Right lobe of liver (tissue), 6 donors: ENCODE measurements around the gene DHRSX. TPM values are rescaled to one million over a fixed set of nuclear protein-coding genes. Genes with fewer than 3 reads are reported as not detected.

Experiments
- ATAC-seq, 4 donors: fragments of 200-7000 bp; cut with Tn5 transposase; one replicate each; pipeline ENCODE4 v1.9.1; 2020; ENCODE audit warnings: mild to moderate bottlenecking in 4 of 4, moderate library complexity in 4 of 4
- DNase-seq, 3 donors: peaks; one replicate each; pipeline ENCODE4 v3.0.0-alpha.2; 2020
- H3K27ac ChIP-seq, 3 donors: fragments of 200-600 bp; one replicate each; pipeline ENCODE4 v1.8.0; 2022
- H3K27me3 ChIP-seq, 2 donors: fragments of 200-600 bp; one replicate each; pipeline ENCODE4 v1.8.0; 2022
- H3K36me3 ChIP-seq, 4 donors: fragments of 200-600 bp; sonication (generic) in 1 of 4; one replicate each; pipeline versions ENCODE4 v1.5.1 to v1.8.0; 2017 to 2022; ENCODE audit warnings: control low read depth in 1 of 4
- H3K4me1 ChIP-seq, 4 donors: fragments of 200-600 bp; sonication (generic) in 1 of 4; one replicate each; pipeline versions ENCODE4 v1.5.1 to v1.8.0; 2017 to 2022; ENCODE audit warnings: control low read depth in 1 of 4
- H3K4me3 ChIP-seq, 3 donors: fragments of 200-600 bp; one replicate each; pipeline ENCODE4 v1.8.0; 2022
- H3K9me3 ChIP-seq, 4 donors: fragments of 200-600 bp; sonication (generic) in 1 of 4; one replicate each; pipeline versions ENCODE4 v1.5.1 to v1.8.0; 2017 to 2022; ENCODE audit warnings: control low read depth in 1 of 4
- CTCF ChIP-seq, 4 donors: fragments of 200-600 bp in 3 of 4; fragments of 450-650 bp in 1 of 4; IDR thresholded peaks; one replicate each; pipeline versions ENCODE4 v1.5.1 to v1.8.0; 2016 to 2022; ENCODE audit warnings: antibody characterized with exemption in 4 of 4, mild to moderate bottlenecking in 2 of 4
- POLR2A ChIP-seq: fragments of 450-650 bp; IDR thresholded peaks from one replicate; pipeline ENCODE4 v1.6.1; 2017; ENCODE audit warnings: antibody characterized with exemption, mild to moderate bottlenecking
- WGBS: methylation state at CpG from one replicate; pipeline ENCODE4 v1.1.6; 2018; ENCODE audit warnings: low coverage, low lambda C conversion rate; ENCODE audit not compliant: insufficient coverage; ENCODE audit errors: missing lambda C conversion rate; 5-methylcytosine and 5-hydroxymethylcytosine counted together
- intact Hi-C, 2 donors: fragments of 100-400 bp; cut with DNase I; formaldehyde crosslinking; loops; one replicate each; pipeline versions ENCODE4 v1.11.2 to v1.14.1; 2022
- total RNA-seq, 6 experiments: library from RNA; depleted of rRNA in 2 of 6; stranded (reverse); fragments of >200 nt in 2 of 6; fragmentation: NEBNext Ultra II Directional in 3 of 6; extraction: Animal tissue kit (Norgen Biotek cat#: 25700) in 3 of 6; gene quantifications; one replicate each; pipeline versions ENCODE4 v1.1.0 to v1.2.4, GENCODE V29; 2016 to 2023
- donor health status: DM: no; HTN: yes; CAD: no.
- donor health status: DM: no; HTN: no; CAD: no.
- donor health status: DM: no; HTN: no; CAD: no.
- donor health status: DM: no; HTN: yes; CAD: no.
- donor health status: DM: no; HTN: yes; CAD: no.

The DHRSX gene
- total RNA-seq, 6 experiments from 2014 or later = 15.6 to 34.5 (median 29.0) TPM

GRCh38 chrX:2321411-2321810 lies 179.4 kb downstream of the DHRSX start:
- H3K27ac ChIP-seq = peak overlapping the region; percentile 30 to 89 (median 64)
- no peaks in the 10 kb centered on the region for H3K36me3 ChIP-seq
- no peak for DNase-seq
- peak overlapping the region in 2 of 3 donors; percentile 17 to 41 for H3K4me3 ChIP-seq
- intact Hi-C loops = no loop called here
- TF ChIP-seq CTCF (IDR thresholded peaks at IDR 0.05) = no peak
- no peak for TF ChIP-seq POLR2A
- peak in 1 of 4 donors; percentile 6 for ATAC-seq
- no peaks in the 10 kb centered on the region for H3K27me3 ChIP-seq
- no peaks in the 10 kb centered on the region for H3K9me3 ChIP-seq
- WGBS = 67% methylated on average over 8 of the region's 9 CpGs
- peaks cover 0 to 23% (median 3%) of the 10 kb centered on the region in 4 donors for H3K4me1 ChIP-seq

GRCh38 chrX:2320580-2321327 lies 180.0 kb downstream of the DHRSX start:
- Histone ChIP-seq H3K36me3 (no peaks in the 10 kb centered on the region), H3K9me3 (no peaks in the 10 kb centered on the region), H3K4me1 (peaks cover 0 to 17% (median 3%) of the 10 kb centered on the region in 4 donors), H3K27me3 (no peaks in the 10 kb centered on the region), H3K4me3 (peak overlapping the region in 2 of 3 donors; percentile 17 to 41), H3K27ac (peak overlapping the region; percentile 30 to 89 (median 64))
- 24% methylated on average over 15 of the region's 20 CpGs for WGBS
- ATAC-seq (peak; percentile 82 to 88 (median 87)), DNase-seq (peak; percentile 74 to 92 (median 88))
- no peak for TF ChIP-seq CTCF (IDR thresholded peaks at IDR 0.05)
- TF ChIP-seq POLR2A = peak; percentile 45
- intact Hi-C loops = no loop called here

- DNase-seq (no peak), ATAC-seq (no peak)
- H3K4me3 ChIP-seq = no peak overlapping the region
- 94% methylated on average over 3 of the region's 7 CpGs for WGBS
- no peaks in the 10 kb centered on the region for H3K36me3 ChIP-seq
- TF ChIP-seq CTCF (IDR thresholded peaks at IDR 0.05) = no peak
- TF ChIP-seq POLR2A = no peak
- H3K27me3 ChIP-seq = no peaks in the 10 kb centered on the region
- H3K4me1 ChIP-seq = peaks cover 0 to 14% (median 3%) of the 10 kb centered on the region in 4 donors
- intact Hi-C loops = no loop called here
- no peaks in the 10 kb centered on the region for H3K9me3 ChIP-seq
- H3K27ac ChIP-seq = peak overlapping the region in 1 of 3 donors; percentile 55
These were observed 180.7 kb downstream of the DHRSX start for GRCh38 chrX:2320089-2320488.

- Histone ChIP-seq H3K4me3 (no peak overlapping the region), H3K27ac (peak overlapping the region in 2 of 3 donors; percentile 30 to 59), H3K4me1 (peaks cover 0 to 14% (median 3%) of the 10 kb centered on the region in 4 donors), H3K36me3 (no peaks in the 10 kb centered on the region), H3K9me3 (no peaks in the 10 kb centered on the region), H3K27me3 (no peaks in the 10 kb centered on the region)
- 90% methylated on average over 10 of the region's 10 CpGs for WGBS
- TF ChIP-seq POLR2A (no peak), CTCF (IDR thresholded peaks at IDR 0.05) (no peak)
- no peak for DNase-seq
- intact Hi-C loops = no loop called here
- ATAC-seq = no peak
These were observed 182.4 kb downstream of the DHRSX start for GRCh38 chrX:2318371-2318770.
